Nephron (organoid): ENCODE data around the gene ZIC5.
A peak's percentile ranks its signal among the peaks of the same experiment; 100 is the strongest.

Experiments used
- H3K27ac Mint-ChIP-seq, 3 experiments: 2 replicates each; pipeline ENCODE4 v1.8.0; 2020; ENCODE audit warnings: mixed read lengths in 3 of 3, mild to moderate bottlenecking in 2 of 3, moderate library complexity in 1 of 3
- H3K27me3 Mint-ChIP-seq: 2 replicates; pipeline ENCODE4 v1.8.0; 2021; ENCODE audit warnings: low read depth, mild to moderate bottlenecking, moderate library complexity, mixed read lengths
- H3K36me3 Mint-ChIP-seq: 2 replicates; pipeline ENCODE4 v1.8.0; 2020; ENCODE audit warnings: low read depth, mixed read lengths
- H3K4me1 Mint-ChIP-seq: 2 replicates; pipeline ENCODE4 v1.8.0; 2020; ENCODE audit warnings: mixed read lengths
- H3K4me3 Mint-ChIP-seq, 3 experiments: 2 replicates each; pipeline ENCODE4 v1.8.0; 2020; ENCODE audit warnings: mild to moderate bottlenecking in 3 of 3, mixed read lengths in 3 of 3, moderate library complexity in 2 of 3
- H3K9me3 Mint-ChIP-seq: 2 replicates; pipeline ENCODE4 v1.8.0; 2020; ENCODE audit warnings: mixed read lengths
- CTCF ChIP-seq, 3 experiments: fragments of 200-600 bp; sonication (generic); IDR thresholded peaks; one replicate each; pipeline ENCODE4 v1.5.0; 2021; ENCODE audit warnings: antibody characterized with exemption in 3 of 3; ENCODE audit not compliant: unreplicated experiment in 3 of 3

ZIC5 gene

GRCh38 chr13:99988529-99989275, 17.1 kb upstream of the ZIC5 start:
- Mint-ChIP-seq H3K9me3 (peaks cover 3% of the 10 kb centered on the region), H3K27ac (peak overlapping the region in 2 of 3 experiments; percentile 51 to 60), H3K36me3 (peaks cover 5% of the 10 kb centered on the region), H3K4me3 (peak overlapping the region in 1 of 3 experiments; percentile 35), H3K27me3 (peaks cover 97% of the 10 kb centered on the region), H3K4me1 (peaks cover 18% of the 10 kb centered on the region)
- no peak for TF ChIP-seq CTCF (IDR thresholded peaks at IDR 0.05; ENCODE audit: unreplicated experiment in 3 of 3)

GRCh38 chr13:99987154-99988019, 15.8 kb upstream of the ZIC5 start:
- no peak for TF ChIP-seq CTCF (IDR thresholded peaks at IDR 0.05; ENCODE audit: unreplicated experiment in 3 of 3)
- Mint-ChIP-seq H3K9me3 (peaks cover 3% of the 10 kb centered on the region), H3K27me3 (peaks cover 97% of the 10 kb centered on the region), H3K27ac (peak overlapping the region in 2 of 3 experiments; percentile 66 to 80), H3K4me1 (peaks cover 17% of the 10 kb centered on the region), H3K4me3 (peak overlapping the region; percentile 10 to 46 (median 38)), H3K36me3 (peaks cover 5% of the 10 kb centered on the region)

GRCh38 chr13:99986741-99987140, 15.2 kb upstream of the ZIC5 start:
- Mint-ChIP-seq H3K36me3 (peaks cover 5% of the 10 kb centered on the region), H3K4me3 (peak overlapping the region; percentile 10 to 46 (median 27)), H3K27ac (peak overlapping the region; percentile 28 to 80 (median 66)), H3K4me1 (peaks cover 13% of the 10 kb centered on the region), H3K9me3 (peaks cover 3% of the 10 kb centered on the region), H3K27me3 (peaks cover 92% of the 10 kb centered on the region)
- TF ChIP-seq CTCF (IDR thresholded peaks at IDR 0.05; ENCODE audit: unreplicated experiment in 3 of 3) = no peak

- peaks cover 5% of the 10 kb centered on the region for H3K36me3 Mint-ChIP-seq
- peak overlapping the region; percentile 15 to 32 (median 28) for H3K27ac Mint-ChIP-seq
- H3K27me3 Mint-ChIP-seq = peaks cover 86% of the 10 kb centered on the region
- no peak for TF ChIP-seq CTCF (IDR thresholded peaks at IDR 0.05; ENCODE audit: unreplicated experiment in 3 of 3)
- H3K4me3 Mint-ChIP-seq = peak overlapping the region; percentile 65 to 75 (median 71)
- peaks cover 13% of the 10 kb centered on the region for H3K4me1 Mint-ChIP-seq
- H3K9me3 Mint-ChIP-seq = peaks cover 3% of the 10 kb centered on the region
Measured at GRCh38 chr13:99985886-99986527, 14.4 kb upstream of the ZIC5 start.

GRCh38 chr13:99985241-99985874, 13.8 kb upstream of the ZIC5 start:
- peak overlapping the region in 1 of 3 experiments; percentile 32 for H3K27ac Mint-ChIP-seq
- peaks cover 82% of the 10 kb centered on the region for H3K27me3 Mint-ChIP-seq
- peaks cover 3% of the 10 kb centered on the region for H3K9me3 Mint-ChIP-seq
- no peak for TF ChIP-seq CTCF (IDR thresholded peaks at IDR 0.05; ENCODE audit: unreplicated experiment in 3 of 3)
- H3K4me1 Mint-ChIP-seq = peaks cover 13% of the 10 kb centered on the region
- H3K36me3 Mint-ChIP-seq = peaks cover 5% of the 10 kb centered on the region
- no peak overlapping the region for H3K4me3 Mint-ChIP-seq
